HG03045 (cell line): ENCODE data around the gene LPO.
A peak's percentile ranks its signal among the peaks of the same experiment; 100 is the strongest.

Experiments used
- ATAC-seq: cut with Tn5 transposase; IDR thresholded peaks from one replicate; pipeline ENCODE4 v1.9.1; 2021; ENCODE audit warnings: mild to moderate bottlenecking, moderate library complexity; ENCODE audit not compliant: unreplicated experiment

The LPO gene

GRCh38 chr17:58315750-58316149 lies 77.4 kb downstream of the LPO start:
- ATAC-seq: no peak

- ATAC-seq: no peak
These were observed 78.0 kb downstream of the LPO start for GRCh38 chr17:58316260-58316960.

GRCh38 chr17:58317421-58318064 lies 79.2 kb downstream of the LPO start:
- ATAC-seq: peak; percentile 48

GRCh38 chr17:58318065-58318481 lies 79.7 kb downstream of the LPO start:
- ATAC-seq: no peak
